Hair follicular keratinocyte (primary cell): ENCODE data around the gene IQSEC2. TPM values are rescaled to one million over a fixed set of nuclear protein-coding genes. Genes with fewer than 3 reads are reported as not detected.

ENCODE experiments used
- total RNA-seq: library from RNA; depleted of rRNA; stranded (reverse); fragments of >200 nt; gene quantifications from 2 replicates; pipeline ENCODE4 v1.2.3, GENCODE V29; 2015

Gene IQSEC2
- total RNA-seq = 9.2 and 11.1 TPM in 2 replicates

GRCh38 chrX:53281321-53281822 lies at the start of gene IQSEC2:
IQSEC2 (minus strand) TSS chrX:53281584.

GRCh38 chrX:53224860-53225797 lies 56.3 kb downstream of the IQSEC2 start, which contains the start of gene KDM5C:
KDM5C (minus strand) TSS chrX:53225207; CDS start chrX:53224889, 318 bp downstream.

Other genes starting within 250 kb of the IQSEC2 start
- 0.08 TPM in 1 of 2 replicates, not detected in the other for gene GPR173, start 232.8 kb downstream of the IQSEC2 start, total RNA-seq
- 10.3 and 13.1 TPM in 2 replicates for gene TSPYL2, start 199.2 kb downstream of the IQSEC2 start, total RNA-seq
- gene KANTR, start 187.4 kb downstream of the IQSEC2 start, total RNA-seq = 1.6 and 1.8 TPM in 2 replicates
- 45.1 and 53.8 TPM in 2 replicates for gene KDM5C, start 56.4 kb downstream of the IQSEC2 start, total RNA-seq
- gene SMC1A, start 141.1 kb upstream of the IQSEC2 start, total RNA-seq = 22.6 and 41.9 TPM in 2 replicates
- 1.0 and 1.3 TPM in 2 replicates for gene RIBC1, start 141.3 kb upstream of the IQSEC2 start, total RNA-seq
- gene HSD17B10, start 152.8 kb upstream of the IQSEC2 start, total RNA-seq = 102 and 128 TPM in 2 replicates